Upper lobe of right lung (tissue), 1 donor: Measurements from ENCODE around the gene NME7. TPM values are rescaled to one million over a fixed set of nuclear protein-coding genes. Genes with fewer than 3 reads are reported as not detected.

Experiments
- ATAC-seq: fragments of 200-7000 bp; cut with Tn5 transposase; one replicate; pipeline ENCODE4 v1.9.1; 2020; ENCODE audit warnings: mild to moderate bottlenecking, moderate library complexity
- DNase-seq: peaks from one replicate; pipeline ENCODE4 v3.0.0-alpha.2; 2020
- H3K27ac ChIP-seq: fragments of 200-600 bp; one replicate; pipeline ENCODE4 v1.8.0; 2022
- H3K27me3 ChIP-seq: fragments of 200-600 bp; one replicate; pipeline ENCODE4 v1.8.0; 2022; ENCODE audit warnings: mild to moderate bottlenecking
- H3K36me3 ChIP-seq: fragments of 200-600 bp; one replicate; pipeline ENCODE4 v1.8.0; 2022
- H3K4me1 ChIP-seq: fragments of 200-600 bp; one replicate; pipeline ENCODE4 v1.8.0; 2022
- H3K4me3 ChIP-seq: fragments of 200-600 bp; one replicate; pipeline ENCODE4 v1.8.0; 2022; ENCODE audit warnings: mild to moderate bottlenecking
- H3K9me3 ChIP-seq: fragments of 200-600 bp; one replicate; pipeline ENCODE4 v1.8.0; 2022
- CTCF ChIP-seq: fragments of 200-600 bp; IDR thresholded peaks from one replicate; pipeline ENCODE4 v1.8.0; 2022; ENCODE audit warnings: antibody characterized with exemption
- intact Hi-C: fragments of 100-400 bp; cut with DNase I; formaldehyde crosslinking; loops from one replicate; pipeline ENCODE4 v1.11.0; 2022
- total RNA-seq: library from RNA; stranded (reverse); fragmentation: NEBNext Ultra II Directional; extraction: Animal tissue kit (Norgen Biotek cat#: 25700); gene quantifications from one replicate; pipeline ENCODE4 v1.2.1, GENCODE V29; 2021
- donor health status: DM: no; HTN: yes; CAD: no; lungs with severe emphysema.

Gene NME7
- total RNA-seq, 1 donor from 2014 or later: 12.1 TPM

- DNase-seq: no peak
- H3K4me3 ChIP-seq: no peak overlapping the region
- H3K27me3 ChIP-seq: no peaks in the 10 kb centered on the region
- ATAC-seq: no peak
- peaks cover 41% of the 10 kb centered on the region for H3K36me3 ChIP-seq
- no peaks in the 10 kb centered on the region for H3K4me1 ChIP-seq
- H3K27ac ChIP-seq: no peak overlapping the region
- intact Hi-C loops: no loop called here
- no peak for TF ChIP-seq CTCF
- no peaks in the 10 kb centered on the region for H3K9me3 ChIP-seq
Observed at GRCh38 chr1:169132512-169133227, 234.9 kb downstream of the NME7 start.

- TF ChIP-seq CTCF: no peak
- Histone ChIP-seq H3K36me3 (peaks cover 61% of the 10 kb centered on the region), H3K27ac (no peak overlapping the region), H3K9me3 (no peaks in the 10 kb centered on the region), H3K4me3 (no peak overlapping the region), H3K27me3 (no peaks in the 10 kb centered on the region), H3K4me1 (no peaks in the 10 kb centered on the region)
- intact Hi-C loops: no loop called here
- no peak for ATAC-seq
- DNase-seq: no peak
Observed at GRCh38 chr1:169130683-169131082, 236.9 kb downstream of the NME7 start.

GRCh38 chr1:169129109-169129784 lies 238.3 kb downstream of the NME7 start:
- DNase-seq (no peak), ATAC-seq (no peak)
- no peak overlapping the region for H3K27ac ChIP-seq
- no peak overlapping the region for H3K4me3 ChIP-seq
- no peaks in the 10 kb centered on the region for H3K4me1 ChIP-seq
- TF ChIP-seq CTCF: no peak
- intact Hi-C loops: no loop called here
- peaks cover 68% of the 10 kb centered on the region for H3K36me3 ChIP-seq
- H3K9me3 ChIP-seq: no peaks in the 10 kb centered on the region
- no peaks in the 10 kb centered on the region for H3K27me3 ChIP-seq

GRCh38 chr1:169128562-169128961 lies 239.0 kb downstream of the NME7 start:
- Histone ChIP-seq H3K4me3 (no peak overlapping the region), H3K27me3 (no peaks in the 10 kb centered on the region), H3K27ac (no peak overlapping the region), H3K36me3 (peaks cover 68% of the 10 kb centered on the region), H3K9me3 (no peaks in the 10 kb centered on the region), H3K4me1 (no peaks in the 10 kb centered on the region)
- ATAC-seq (no peak), DNase-seq (no peak)
- intact Hi-C loops: no loop called here
- TF ChIP-seq CTCF: no peak

GRCh38 chr1:169127305-169127704 lies 240.3 kb downstream of the NME7 start:
- Histone ChIP-seq H3K27ac (no peak overlapping the region), H3K27me3 (no peaks in the 10 kb centered on the region), H3K9me3 (no peaks in the 10 kb centered on the region), H3K4me1 (no peaks in the 10 kb centered on the region), H3K4me3 (no peak overlapping the region), H3K36me3 (peaks cover 59% of the 10 kb centered on the region)
- TF ChIP-seq CTCF: no peak
- DNase-seq (no peak), ATAC-seq (no peak)
- intact Hi-C loops: no loop called here
